Astrocyte of the cerebellum (primary cell): ENCODE measurements around the gene STAMBPL1.
A peak's percentile ranks its signal among the peaks of the same experiment; 100 is the strongest.
"Not testable (repeated sequence)": the region's sequence is repeated elsewhere in the genome, so short reads cannot be mapped to it uniquely, and the experiment has no call there.

Experiments used
- DNase-seq: peaks from one replicate; pipeline ENCODE4 v3.0.0-alpha.2; 2011; ENCODE audit warnings: low read depth
- H3K4me3 ChIP-seq: 2 replicates; pipeline ENCODE4 v1.5.1; 2011; ENCODE audit warnings: mild to moderate bottlenecking, low read depth, low read length, moderate library complexity
- CTCF ChIP-seq: IDR thresholded peaks from 2 replicates; pipeline ENCODE4 v1.5.1; 2012; ENCODE audit warnings: low read length, low read depth, moderate library complexity, mild to moderate bottlenecking; ENCODE audit errors: missing control alignments
- in situ Hi-C: cut with HindIII; loops from 2 replicates; pipeline ENCODE4 v1.10.0; 2017; ENCODE audit warnings: low sequenced_read_pairs

STAMBPL1 gene

GRCh38 chr10:88835096-88835909, 44.7 kb upstream of the STAMBPL1 start:
- no peak overlapping the region for H3K4me3 ChIP-seq
- DNase-seq = peak; percentile 81
- in situ Hi-C loops = no loop called here
- TF ChIP-seq CTCF = peak; percentile 81

- no peak overlapping the region for H3K4me3 ChIP-seq
- no peak for DNase-seq
- TF ChIP-seq CTCF = no peak
- in situ Hi-C loops = no loop called here
Observed at GRCh38 chr10:88835910-88836221, 44.2 kb upstream of the STAMBPL1 start.

- in situ Hi-C loops, DNase-seq, H3K4me3 ChIP-seq: not testable (repeated sequence)
Observed at GRCh38 chr10:88837632-88838031, 42.4 kb upstream of the STAMBPL1 start.

- in situ Hi-C loops = no loop called here
- H3K4me3 ChIP-seq = no peak overlapping the region
- DNase-seq = no peak
- no peak for TF ChIP-seq CTCF
Observed at GRCh38 chr10:88838766-88839350, 41.2 kb upstream of the STAMBPL1 start.

GRCh38 chr10:88840104-88840503, 39.9 kb upstream of the STAMBPL1 start:
- H3K4me3 ChIP-seq = no peak overlapping the region
- no peak for TF ChIP-seq CTCF
- DNase-seq = no peak
- in situ Hi-C loops = loop anchor here (5.0 kb wide), 1 partner anchor 48 kb away; no protein-coding TSS in a partner anchor

- in situ Hi-C loops = loop anchor here (5.0 kb wide), 1 partner anchor 49 kb away; no protein-coding TSS in a partner anchor
- TF ChIP-seq CTCF = no peak
- no peak overlapping the region for H3K4me3 ChIP-seq
- no peak for DNase-seq
Observed at GRCh38 chr10:88840881-88841280, 39.2 kb upstream of the STAMBPL1 start.
